Calu3 (cell line): ENCODE measurements around the gene TNF. TPM values are rescaled to one million over a fixed set of nuclear protein-coding genes. Genes with fewer than 3 reads are reported as not detected.

Experiments used
- BruUV-seq: library from RNA; stranded (reverse); fragments of 400-500 nt; replicated peaks from 2 replicates; lab custom pipeline; 2021; lab: Mats Ljungman, UMichigan
- CTCF ChIA-PET: fragments of 300-600 bp; sonication (Branson Sonifier 250); formaldehyde crosslinking; loops from one replicate; lab custom pipeline; 2022; ENCODE audit warnings: antibody characterized with exemption; lab: Charles Lee
- DNase-seq: peaks from one replicate; pipeline ENCODE4 v3.0.0; 2022
- H3K27ac Mint-ChIP-seq: one replicate; pipeline ENCODE4 v1.8.0; 2022; ENCODE audit warnings: mixed read lengths; ENCODE audit not compliant: unreplicated experiment
- H3K27me3 Mint-ChIP-seq: one replicate; pipeline ENCODE4 v1.8.0; 2022; ENCODE audit warnings: mixed read lengths; ENCODE audit not compliant: unreplicated experiment
- H3K36me3 Mint-ChIP-seq: one replicate; pipeline ENCODE4 v1.8.0; 2022; ENCODE audit warnings: mild to moderate bottlenecking, moderate library complexity, mixed read lengths; ENCODE audit not compliant: insufficient read depth, unreplicated experiment
- H3K4me1 Mint-ChIP-seq: one replicate; pipeline ENCODE4 v1.8.0; 2022; ENCODE audit warnings: mild to moderate bottlenecking, low read depth, mixed read lengths; ENCODE audit not compliant: unreplicated experiment
- H3K4me3 Mint-ChIP-seq: one replicate; pipeline ENCODE4 v1.8.0; 2022; ENCODE audit warnings: mild to moderate bottlenecking, low read depth, moderate library complexity, mixed read lengths; ENCODE audit not compliant: unreplicated experiment
- H3K9me3 Mint-ChIP-seq: one replicate; pipeline ENCODE4 v1.8.0; 2022; ENCODE audit warnings: low read depth, mixed read lengths; ENCODE audit not compliant: unreplicated experiment
- intact Hi-C: fragments of 100-400 bp; cut with micrococcal nuclease; formaldehyde crosslinking; loops from one replicate; pipeline ENCODE4 v1.10.0; 2022; ENCODE audit not compliant: unreplicated experiment
- total RNA-seq: library from RNA; stranded (reverse); gene quantifications from 2 replicates; pipeline ENCODE4 v1.2.3, GENCODE V29; 2022
- TF ChIP-seq, protein P1 (sequence below): fragments of 200-600 bp; IDR thresholded peaks from one replicate; pipeline ENCODE4 v1.8.0; 2022; ENCODE audit warnings: antibody characterized with exemption; ENCODE audit not compliant: unreplicated experiment

TNF gene
- total RNA-seq, 1 experiment from 2014 or later = 0.68 TPM

- Mint-ChIP-seq H3K36me3 (peaks cover 67% of the 10 kb centered on the region), H3K4me1 (peaks cover 34% of the 10 kb centered on the region), H3K9me3 (no peaks in the 10 kb centered on the region), H3K27ac (peak overlapping the region; percentile 88), H3K27me3 (no peaks in the 10 kb centered on the region), H3K4me3 (peak overlapping the region; percentile 70)
- DNase-seq = peak; percentile 69
- intact Hi-C loops = loop anchor here (1.0 kb wide), 1 partner anchor 48 kb away; no protein-coding TSS in a partner anchor
- CTCF ChIA-PET = interaction anchor here (1.0 to 3.3 kb wide), 12 partner anchors 10 to 196 kb away, joined by 3 to 16 read pairs (median 7); partner anchors contain the start of genes C6orf47, MCCD1 and MICB
- TF ChIP-seq, protein P1, sequence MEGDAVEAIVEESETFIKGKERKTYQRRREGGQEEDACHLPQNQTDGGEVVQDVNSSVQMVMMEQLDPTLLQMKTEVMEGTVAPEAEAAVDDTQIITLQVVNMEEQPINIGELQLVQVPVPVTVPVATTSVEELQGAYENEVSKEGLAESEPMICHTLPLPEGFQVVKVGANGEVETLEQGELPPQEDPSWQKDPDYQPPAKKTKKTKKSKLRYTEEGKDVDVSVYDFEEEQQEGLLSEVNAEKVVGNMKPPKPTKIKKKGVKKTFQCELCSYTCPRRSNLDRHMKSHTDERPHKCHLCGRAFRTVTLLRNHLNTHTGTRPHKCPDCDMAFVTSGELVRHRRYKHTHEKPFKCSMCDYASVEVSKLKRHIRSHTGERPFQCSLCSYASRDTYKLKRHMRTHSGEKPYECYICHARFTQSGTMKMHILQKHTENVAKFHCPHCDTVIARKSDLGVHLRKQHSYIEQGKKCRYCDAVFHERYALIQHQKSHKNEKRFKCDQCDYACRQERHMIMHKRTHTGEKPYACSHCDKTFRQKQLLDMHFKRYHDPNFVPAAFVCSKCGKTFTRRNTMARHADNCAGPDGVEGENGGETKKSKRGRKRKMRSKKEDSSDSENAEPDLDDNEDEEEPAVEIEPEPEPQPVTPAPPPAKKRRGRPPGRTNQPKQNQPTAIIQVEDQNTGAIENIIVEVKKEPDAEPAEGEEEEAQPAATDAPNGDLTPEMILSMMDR = no peak
- TSS peak; percentile 67 for BruUV-seq
Observed at GRCh38 chr6:31541059-31541657, 34.2 kb upstream of the TNF start.

- CTCF ChIA-PET = interaction anchor here (1.0 to 3.3 kb wide), 12 partner anchors 13 to 196 kb away, joined by 3 to 16 read pairs (median 7); partner anchors contain the start of genes C6orf47, MCCD1 and MICB
- peak within 1 kb of the TSS; percentile 88 for H3K27ac Mint-ChIP-seq
- H3K4me3 Mint-ChIP-seq = peak within 1 kb of the TSS; percentile 70
- TF ChIP-seq, protein P1 = peak; percentile 7
- H3K36me3 Mint-ChIP-seq = peaks cover 65% of the 10 kb centered on the region
- no peaks in the 10 kb centered on the region for H3K27me3 Mint-ChIP-seq
- peak; percentile 98 for DNase-seq
- intact Hi-C loops = loop anchor here (1.0 kb wide), 1 partner anchor 49 kb away; no protein-coding TSS in a partner anchor
- H3K4me1 Mint-ChIP-seq = peaks cover 36% of the 10 kb centered on the region
- no TSS peak for BruUV-seq
- H3K9me3 Mint-ChIP-seq = no peaks in the 10 kb centered on the region
Observed at GRCh38 chr6:31541658-31542521, 33.5 kb upstream of the TNF start, which contains the start of gene DDX39B. Gene DDX39B (minus strand): TSS chr6:31542003. CDS start chr6:31540532, 1,471 bp downstream.

- DNase-seq = no peak
- H3K9me3 Mint-ChIP-seq = no peaks in the 10 kb centered on the region
- H3K27ac Mint-ChIP-seq = no peak overlapping the region
- peaks cover 38% of the 10 kb centered on the region for H3K4me1 Mint-ChIP-seq
- intact Hi-C loops = no loop called here
- TF ChIP-seq, protein P1 = no peak
- no peak overlapping the region for H3K4me3 Mint-ChIP-seq
- peaks cover 63% of the 10 kb centered on the region for H3K36me3 Mint-ChIP-seq
- BruUV-seq = no TSS peak
- CTCF ChIA-PET = no interaction called here
- no peaks in the 10 kb centered on the region for H3K27me3 Mint-ChIP-seq
Observed at GRCh38 chr6:31543639-31544038, 31.7 kb upstream of the TNF start.

GRCh38 chr6:31544676-31545075, 30.7 kb upstream of the TNF start:
- Mint-ChIP-seq H3K4me3 (no peak overlapping the region), H3K27me3 (no peaks in the 10 kb centered on the region), H3K27ac (no peak overlapping the region), H3K36me3 (peaks cover 60% of the 10 kb centered on the region), H3K4me1 (peaks cover 27% of the 10 kb centered on the region), H3K9me3 (no peaks in the 10 kb centered on the region)
- TF ChIP-seq, protein P1 = no peak
- CTCF ChIA-PET = interaction anchor here (3.4 kb wide), 1 partner anchor 53 kb away, joined by 54 read pairs; no protein-coding TSS in a partner anchor
- no TSS peak for BruUV-seq
- no peak for DNase-seq
- intact Hi-C loops = loop anchor here (5.0 kb wide), 1 partner anchor 142 kb away; the partner anchor contains the start of gene MICA
